Small intestine (tissue), 7 donors: ENCODE results near the gene AMZ1. TPM values are rescaled to one million over a fixed set of nuclear protein-coding genes. Genes with fewer than 3 reads are reported as not detected.
"Not testable (repeated sequence)": the region's sequence is repeated elsewhere in the genome, so short reads cannot be mapped to it uniquely, and the experiment has no call there.

ENCODE experiments used
- DNase-seq, 2 donors: peaks; one replicate each; pipeline versions ENCODE4 v3.0.0 to v3.0.0-alpha.2; 2013
- FAIRE-seq: peaks from 2 replicates; lab custom pipeline; 2012; peaks lifted over from hg19 to GRCh38; lab: Jason Lieb, UNC
- H3K27ac ChIP-seq, 3 donors: one replicate each; pipeline ENCODE4 v1.5.1; 2013; ENCODE audit warnings: low read length in 2 of 3, mild to moderate bottlenecking in 2 of 3, control low read depth in 1 of 3, inconsistent platforms in 1 of 3, low read depth in 1 of 3, moderate library complexity in 1 of 3
- H3K27me3 ChIP-seq, 3 donors: one replicate each; pipeline ENCODE4 v1.6.1; 2013; ENCODE audit warnings: low read length in 3 of 3, inconsistent platforms in 1 of 3; ENCODE audit not compliant: control insufficient read depth in 3 of 3, insufficient read depth in 3 of 3
- H3K36me3 ChIP-seq, 3 donors: one replicate each; pipeline ENCODE4 v1.6.1; 2013; ENCODE audit warnings: low read length in 3 of 3, inconsistent platforms in 1 of 3, low read depth in 1 of 3, mild to moderate bottlenecking in 1 of 3, moderate library complexity in 1 of 3; ENCODE audit not compliant: control insufficient read depth in 3 of 3, insufficient read depth in 2 of 3
- H3K4me1 ChIP-seq, 3 donors: one replicate each; pipeline ENCODE4 v1.6.1; 2013; ENCODE audit warnings: low read length in 2 of 3, inconsistent platforms in 1 of 3, low read depth in 1 of 3, mild to moderate bottlenecking in 1 of 3, moderate library complexity in 1 of 3; ENCODE audit not compliant: control insufficient read depth in 3 of 3, insufficient read depth in 2 of 3
- H3K4me3 ChIP-seq, 3 donors: one replicate each; pipeline ENCODE4 v1.5.1; 2013; ENCODE audit warnings: low read length in 3 of 3, control low read depth in 1 of 3, inconsistent platforms in 1 of 3, low read depth in 1 of 3, mild to moderate bottlenecking in 1 of 3, moderate library complexity in 1 of 3
- H3K9me3 ChIP-seq, 2 donors: one replicate each; pipeline ENCODE4 v1.6.1; 2013; ENCODE audit warnings: low read depth in 1 of 2, low read length in 1 of 2; ENCODE audit not compliant: control insufficient read depth in 2 of 2, insufficient read depth in 1 of 2
- WGBS, 3 donors: extraction: QIAGEN DNeasy Blood & Tissue Kit; methylation state at CpG; one replicate each; pipeline ENCODE4 v1.1.7; 2013; 5-methylcytosine and 5-hydroxymethylcytosine counted together
- polyA plus RNA-seq, 4 donors: library from polyadenylated mRNA; stranded (reverse) in 3 of 4; unstranded in 1 of 4; fragments of 200-250 nt in 3 of 4; fragments of 120-200 nt in 1 of 4; gene quantifications; one replicate each; pipeline versions ENCODE4 v1.2.1 to v1.2.3, GENCODE V29; 2013
- donor health status: healthy with polysubstance abuse.
- donor health status: control.
- donor health status: control.
- donor health status: Bipolar disorder and iron deficiency.
- donor health status: healthy.

The AMZ1 gene
- polyA plus RNA-seq, 4 donors: 0.07 to 0.24 TPM; not detected in 2

DNA sequence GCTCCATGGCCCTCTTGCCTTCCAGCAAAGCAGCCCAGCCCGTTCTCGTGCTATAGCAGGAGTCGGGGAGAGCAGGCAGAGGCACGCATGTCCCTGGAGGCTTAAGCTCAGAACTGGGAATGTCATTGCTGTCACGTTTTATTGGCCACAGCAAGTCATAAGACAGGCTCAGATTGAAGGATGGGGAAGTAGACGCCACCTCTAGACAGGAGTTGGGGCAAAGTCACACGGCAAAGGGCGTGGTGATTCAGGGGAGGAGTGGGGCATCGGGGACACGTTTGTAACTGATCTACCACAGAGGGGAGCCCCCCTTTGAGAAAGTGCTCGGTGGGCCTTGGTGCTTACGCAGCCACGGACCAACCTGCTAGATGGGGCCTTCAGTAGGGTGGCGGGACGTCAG is 9.5 kb upstream of the AMZ1 start:
- H3K9me3 ChIP-seq: peaks cover 0 to 20% of the 10 kb centered on the region in 2 donors
- H3K4me3 ChIP-seq, H3K27ac ChIP-seq, FAIRE-seq, H3K4me1 ChIP-seq, H3K36me3 ChIP-seq, H3K27me3 ChIP-seq: not testable (repeated sequence)
- 25 to 69% (median 48%) methylated on average over 13 to 15 of the region's 15 CpGs for WGBS, 3 donors
- DNase-seq: peak; percentile 54 to 78

DNA sequence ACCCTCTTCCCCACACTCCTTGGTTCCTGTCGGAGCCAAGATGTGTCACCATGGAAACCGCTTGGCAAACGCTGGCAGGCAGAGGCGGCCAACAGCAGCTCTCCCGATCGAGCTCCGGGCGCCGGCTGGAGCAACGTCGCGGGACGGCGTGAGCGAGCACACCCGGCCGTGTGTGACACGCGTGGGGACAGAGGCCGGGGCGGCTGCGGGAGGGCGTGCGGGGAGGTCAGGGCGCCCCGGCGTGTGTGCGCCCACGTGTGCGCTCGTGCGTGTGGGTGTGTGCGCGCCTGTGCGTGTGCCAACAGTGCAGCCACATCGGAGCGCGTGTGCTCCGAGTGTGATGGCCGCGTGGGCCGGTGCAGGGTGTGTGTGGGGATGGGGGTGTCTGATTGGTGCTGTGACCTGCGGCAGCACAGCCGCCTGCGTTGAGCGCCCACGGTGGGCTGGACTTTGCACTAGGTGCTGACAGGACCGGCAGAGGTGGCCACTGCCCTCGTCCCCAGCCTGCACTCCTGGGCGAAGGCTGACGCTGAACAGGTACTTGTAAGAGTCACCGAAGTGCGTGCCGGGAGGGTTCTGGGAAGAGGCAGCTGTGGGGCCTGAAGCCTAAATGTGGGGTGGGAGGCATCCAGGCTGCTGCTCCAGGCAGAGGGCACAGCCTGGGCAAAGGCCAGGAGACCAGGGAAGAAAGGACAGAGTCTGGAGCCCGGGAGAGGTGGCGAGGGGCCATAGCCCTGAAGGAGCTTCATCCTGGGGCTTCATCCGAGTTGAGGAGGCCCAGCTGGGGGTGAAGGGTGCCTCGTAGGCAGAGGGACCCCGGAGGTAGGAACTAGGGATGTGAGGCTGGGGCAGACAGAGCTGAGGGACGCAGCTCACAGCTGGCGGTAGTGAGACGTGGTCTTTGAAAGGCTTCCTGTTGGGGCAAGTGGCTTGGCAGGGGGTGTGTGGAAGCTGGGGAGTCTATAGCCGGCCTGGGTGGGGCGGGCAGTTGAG is 8.6 kb upstream of the AMZ1 start:
- H3K36me3 ChIP-seq, H3K27me3 ChIP-seq, H3K27ac ChIP-seq, DNase-seq, H3K4me1 ChIP-seq, H3K4me3 ChIP-seq, FAIRE-seq: not testable (repeated sequence)
- WGBS, 3 donors: 23 to 56% (median 46%) methylated on average over 52 to 63 of the region's 64 CpGs
- H3K9me3 ChIP-seq: peaks cover 0 to 12% of the 10 kb centered on the region in 2 donors

DNA sequence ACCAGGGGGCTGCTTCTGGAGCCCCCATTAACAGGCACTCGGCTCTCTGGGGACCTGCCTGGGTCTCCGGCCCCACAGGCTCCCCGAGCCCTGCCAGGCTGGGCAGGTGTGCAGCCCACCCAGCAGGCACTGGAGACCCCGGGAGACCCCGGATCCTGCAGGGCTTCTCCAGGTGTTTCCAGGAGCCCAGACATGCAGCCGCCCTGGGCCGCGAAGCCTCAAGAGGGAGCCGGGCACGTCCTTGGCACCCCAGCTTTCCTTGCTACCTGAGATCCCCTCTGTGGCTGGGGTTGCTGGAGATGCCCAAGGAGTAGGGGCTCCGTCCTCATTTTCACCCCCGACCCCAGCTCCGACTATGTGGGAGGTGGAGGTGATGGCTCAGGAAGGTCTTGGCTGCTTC is 7.7 kb upstream of the AMZ1 start:
- no peak for FAIRE-seq

DNA sequence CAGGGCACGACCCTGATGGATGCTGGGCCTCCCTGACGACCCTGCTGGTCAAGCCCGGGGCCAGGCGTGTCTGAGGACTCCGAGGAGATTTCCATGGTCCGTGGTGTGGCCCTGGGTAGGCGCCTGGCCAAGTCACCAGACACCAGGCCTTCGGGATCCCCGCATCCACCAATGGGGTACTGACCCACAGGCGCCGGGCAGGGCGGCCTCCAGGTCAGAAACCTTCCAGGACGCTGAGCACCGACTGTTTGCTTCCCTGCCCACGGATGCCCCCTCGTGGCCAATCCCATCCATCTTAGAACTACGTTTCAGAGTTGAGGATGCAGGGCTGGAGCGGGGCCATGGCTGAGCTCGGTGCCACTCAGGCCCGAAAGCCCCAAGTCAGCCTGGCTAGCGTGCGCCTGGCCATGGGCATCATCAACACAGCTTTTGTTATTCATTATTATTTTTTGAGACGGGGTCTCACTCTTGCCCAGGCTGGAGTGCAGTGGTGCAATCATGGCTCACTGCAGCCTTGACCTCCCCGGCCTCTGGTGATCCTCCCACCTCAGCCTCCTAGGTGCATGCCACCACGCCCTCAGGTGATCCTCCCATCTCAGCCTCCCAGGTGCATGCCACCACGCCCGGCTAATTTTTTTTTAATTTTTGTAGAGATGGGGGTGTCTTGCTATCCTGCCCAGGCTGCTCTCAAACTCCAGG is 7.1 kb upstream of the AMZ1 start:
- peaks cover 0 to 7% (median 0%) of the 10 kb centered on the region in 3 donors for H3K4me1 ChIP-seq
- WGBS, 3 donors: 24 to 43% (median 31%) methylated on average over 27 of the region's 27 CpGs
- DNase-seq: peak; percentile 77
- no peak overlapping the region for H3K4me3 ChIP-seq
- H3K9me3 ChIP-seq: peaks cover 0 to 4% of the 10 kb centered on the region in 2 donors
- H3K36me3 ChIP-seq: peaks cover 0 to 2% (median 0%) of the 10 kb centered on the region in 3 donors
- no peak overlapping the region for H3K27ac ChIP-seq
- peaks cover under 1 to 4% (median 2%) of the 10 kb centered on the region in 3 donors for H3K27me3 ChIP-seq
- FAIRE-seq: no peak

More for the DNA sequence above, 7.7 kb upstream of the AMZ1 start:
- Histone ChIP-seq H3K4me1 (peaks cover 0 to 7% (median 0%) of the 10 kb centered on the region in 3 donors), H3K9me3 (peaks cover 0 to 9% of the 10 kb centered on the region in 2 donors), H3K36me3 (peaks cover 0 to 2% (median 0%) of the 10 kb centered on the region in 3 donors), H3K27me3 (peaks cover 0 to 4% (median 2%) of the 10 kb centered on the region in 3 donors), H3K4me3 (no peak overlapping the region), H3K27ac (no peak overlapping the region)
- 66 to 85% (median 69%) methylated on average over 13 of the region's 13 CpGs for whole genome bisulfite sequencing, 3 donors
- DNase-seq: no peak

DNA sequence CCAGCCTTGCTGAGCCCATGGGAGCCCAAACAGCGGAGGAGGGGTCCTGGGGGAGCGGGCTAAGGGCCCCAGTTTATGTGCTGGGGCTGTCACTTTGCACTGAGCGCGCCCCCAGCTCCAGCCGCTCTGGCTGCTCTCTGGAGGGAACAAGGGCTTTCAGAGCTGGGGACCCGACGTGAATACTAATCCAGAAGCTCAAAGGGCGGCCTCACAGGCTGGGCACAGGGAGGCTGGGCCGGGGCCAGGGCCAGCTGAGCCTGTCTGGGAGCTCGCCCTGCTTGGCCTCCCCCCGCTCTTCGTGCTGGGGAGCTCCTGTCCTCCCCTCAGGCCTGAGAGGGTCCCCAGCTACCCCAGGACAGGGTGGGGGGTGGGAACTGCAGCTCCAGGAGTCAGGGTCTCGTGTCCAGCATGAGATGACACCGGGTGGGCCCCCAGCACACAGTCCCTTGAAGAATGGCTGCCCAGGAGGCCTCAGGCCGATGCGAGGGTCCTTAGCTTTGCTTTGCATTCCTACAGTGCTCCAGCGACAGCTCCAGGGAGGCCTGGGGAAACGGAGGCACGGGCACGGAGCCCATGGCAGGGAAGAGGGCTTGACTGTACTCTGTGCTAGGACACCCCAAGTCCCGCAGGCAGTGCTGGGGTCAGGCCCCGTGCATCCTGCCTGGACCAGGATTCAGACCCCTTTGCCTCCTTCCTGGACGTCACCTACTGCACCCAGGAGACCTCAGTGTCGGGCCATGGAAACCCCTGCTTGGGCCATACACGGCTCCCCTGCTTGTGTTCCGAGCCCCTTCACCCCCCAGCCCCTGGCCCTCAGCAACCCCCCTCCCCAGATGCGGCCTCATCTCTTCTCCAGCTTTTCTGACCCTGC is 5.8 kb upstream of the AMZ1 start:
- DNase-seq: no peak
- Histone ChIP-seq H3K4me3 (no peak overlapping the region), H3K27ac (no peak overlapping the region), H3K27me3 (peaks cover 3 to 15% (median 4%) of the 10 kb centered on the region in 3 donors), H3K9me3 (peaks cover 0 to 4% of the 10 kb centered on the region in 2 donors), H3K4me1 (peaks cover 0 to 7% (median 0%) of the 10 kb centered on the region in 3 donors), H3K36me3 (peaks cover 0 to 2% (median 0%) of the 10 kb centered on the region in 3 donors)
- 62 to 83% (median 66%) methylated on average over 25 to 27 of the region's 27 CpGs for WGBS, 3 donors
- FAIRE-seq: no peak

DNA sequence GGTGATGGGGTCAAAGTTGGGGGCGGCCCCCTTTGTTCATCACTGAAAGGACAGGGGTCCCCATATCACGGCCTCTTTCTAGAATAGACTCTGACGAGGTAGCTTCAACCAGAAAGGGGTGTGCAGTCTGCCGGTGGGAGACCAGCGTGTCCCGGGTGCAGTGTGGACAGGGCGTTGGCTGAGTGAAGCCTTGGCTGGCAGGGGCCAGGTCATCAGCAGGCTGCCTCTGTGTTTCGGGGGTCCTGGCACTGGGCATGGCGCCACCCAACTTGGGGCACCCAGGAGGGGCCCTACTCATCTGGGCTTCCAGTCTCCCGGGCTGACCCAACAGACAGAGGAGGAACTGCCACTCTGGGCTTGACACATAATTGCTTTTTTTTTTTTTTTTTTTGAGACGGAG is 3.5 kb upstream of the AMZ1 start:
- H3K27ac ChIP-seq: no peak overlapping the region
- H3K4me1 ChIP-seq: peaks cover 0 to 12% (median 6%) of the 10 kb centered on the region in 3 donors
- H3K27me3 ChIP-seq: peaks cover 7 to 34% (median 18%) of the 10 kb centered on the region in 3 donors
- H3K9me3 ChIP-seq: peaks cover 0 to 4% of the 10 kb centered on the region in 2 donors
- FAIRE-seq (no peak), DNase-seq (no peak)
- no peak overlapping the region for H3K4me3 ChIP-seq
- H3K36me3 ChIP-seq: peaks cover 0 to 2% (median 0%) of the 10 kb centered on the region in 3 donors
- WGBS, 3 donors: 76 to 91% (median 82%) methylated on average over 10 to 11 of the region's 11 CpGs

DNA sequence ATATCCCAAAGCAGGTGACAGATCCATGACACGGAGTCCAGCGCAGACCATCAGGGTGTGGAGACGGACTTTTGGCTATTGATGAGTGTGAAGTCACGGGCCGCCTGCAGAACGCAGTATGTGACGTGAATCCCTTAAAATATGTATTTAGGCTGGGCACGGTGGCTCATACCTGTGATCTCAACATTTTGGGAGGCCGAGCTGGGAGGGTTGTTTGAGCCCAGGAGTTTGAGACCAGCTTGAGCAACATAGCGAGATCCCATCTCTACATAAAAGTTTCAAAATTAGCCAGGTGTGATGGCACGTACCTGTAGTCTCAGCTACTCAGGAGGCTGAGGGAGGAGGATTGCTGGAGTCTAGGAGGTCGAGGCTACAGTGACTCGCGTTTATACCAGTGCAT is 1.9 kb upstream of the AMZ1 start:
- 84 to 92% (median 90%) methylated on average over 14 of the region's 14 CpGs for WGBS, 3 donors

More for the DNA sequence above, 1.9 kb upstream of the AMZ1 start:
- Histone ChIP-seq H3K36me3 (peaks cover 0 to 2% (median 0%) of the 10 kb centered on the region in 3 donors), H3K27me3 (peaks cover 7 to 43% (median 18%) of the 10 kb centered on the region in 3 donors), H3K27ac (no peak overlapping the region), H3K4me3 (no peak overlapping the region), H3K9me3 (peaks cover 0 to 4% of the 10 kb centered on the region in 2 donors), H3K4me1 (peaks cover 0 to 6% (median 5%) of the 10 kb centered on the region in 3 donors)
- FAIRE-seq (no peak), DNase-seq (no peak)
